ENCODE data around the gene STAM2. TPM values are rescaled to one million over a fixed set of nuclear protein-coding genes. Genes with fewer than 3 reads are reported as not detected.

STAM2 gene
- total and polyA plus RNA-seq, 2 of the 13 experiments (the other 11 are each of a cell fraction or from before 2014, with no cell fraction given) = 14.7 to 24.1 TPM

DNA sequence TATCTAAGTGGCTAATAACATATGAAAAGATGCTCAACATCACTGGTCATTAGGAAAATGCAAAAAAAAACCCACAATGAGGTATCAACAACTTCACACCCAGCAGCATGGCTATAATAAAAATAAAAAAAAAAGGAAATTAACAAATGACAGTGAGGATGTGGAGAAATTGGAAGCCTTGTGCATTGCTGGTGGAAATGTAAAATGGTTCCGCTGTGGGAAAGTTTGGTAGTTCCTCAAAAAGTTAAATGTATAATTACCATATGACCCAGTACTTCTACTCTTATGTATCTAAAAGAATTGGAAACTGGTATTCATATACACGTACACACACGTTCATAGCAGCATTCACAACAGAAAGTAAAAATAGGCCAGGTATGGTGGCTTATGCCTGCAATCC lies 61.2 kb downstream of the STAM2 start:
- CTCF ChIA-PET (ENCODE audit: low intra/inter-chr PET ratio, low total read pairs) = no interaction called here
- intact Hi-C loops (cut with micrococcal nuclease; ENCODE audit: unreplicated experiment) = no loop called here
- in situ Hi-C loops (cut with HindIII; ENCODE audit: extremely low pct_ligation_motif_present, low pct_unique_long_range_greater_than_20kb) = no loop called here

More for the DNA sequence above, 61.2 kb downstream of the STAM2 start:
- Histone ChIP-seq H3K79me2 (ENCODE audit: insufficient read depth, low read length) (no peaks in the 10 kb centered on the region), H4K20me1 (ENCODE audit: insufficient read depth, low read length) (no peaks in the 10 kb centered on the region), H3K4me2 (ENCODE audit: low read depth, low read length) (no peak overlapping the region), H3K9me3 (ENCODE audit: low read length) (no peaks in the 10 kb centered on the region), H3K9ac (ENCODE audit: insufficient read depth, low read depth, low read length) (no peak overlapping the region), H3K36me3 (replicated peaks in 1 of 2; ENCODE audit: control insufficient read depth in 1 of 2, insufficient read depth in 2 of 2, low read length in 2 of 2) (no peaks in the 10 kb centered on the region), H3K27ac (ENCODE audit: extremely low read length, insufficient read depth, low read length) (no peak overlapping the region), H3K4me3 (replicated peaks in 1 of 3; ENCODE audit: insufficient read depth in 1 of 3, low read depth in 2 of 3, low read length in 3 of 3) (no peak overlapping the region), H2AFZ (ENCODE audit: low read length) (no peak overlapping the region), H3K4me1 (ENCODE audit: insufficient read depth, low read length) (no peaks in the 10 kb centered on the region), H3K27me3 (ENCODE audit: control insufficient read depth in 1 of 2, insufficient read depth in 2 of 2, low read length in 2 of 2) (no peaks in the 10 kb centered on the region)
- FAIRE-seq = no peak
- DNase-seq (ENCODE audit: low spot score) = no peak
- no TSS peak for BruUV-seq (replicated peaks)
- 93% methylated on average over 3 of the region's 3 CpGs for WGBS (ENCODE audit: low lambda C conversion rate)
- POLR2A ChIA-PET = no interaction called here
- TF ChIP-seq, protein P1, sequence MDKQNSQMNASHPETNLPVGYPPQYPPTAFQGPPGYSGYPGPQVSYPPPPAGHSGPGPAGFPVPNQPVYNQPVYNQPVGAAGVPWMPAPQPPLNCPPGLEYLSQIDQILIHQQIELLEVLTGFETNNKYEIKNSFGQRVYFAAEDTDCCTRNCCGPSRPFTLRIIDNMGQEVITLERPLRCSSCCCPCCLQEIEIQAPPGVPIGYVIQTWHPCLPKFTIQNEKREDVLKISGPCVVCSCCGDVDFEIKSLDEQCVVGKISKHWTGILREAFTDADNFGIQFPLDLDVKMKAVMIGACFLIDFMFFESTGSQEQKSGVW (CRISPR knock-in tag; IDR thresholded peaks at IDR 0.05; ENCODE audit: borderline replicate concordance) = no peak
- TF ChIP-seq, protein P2, sequence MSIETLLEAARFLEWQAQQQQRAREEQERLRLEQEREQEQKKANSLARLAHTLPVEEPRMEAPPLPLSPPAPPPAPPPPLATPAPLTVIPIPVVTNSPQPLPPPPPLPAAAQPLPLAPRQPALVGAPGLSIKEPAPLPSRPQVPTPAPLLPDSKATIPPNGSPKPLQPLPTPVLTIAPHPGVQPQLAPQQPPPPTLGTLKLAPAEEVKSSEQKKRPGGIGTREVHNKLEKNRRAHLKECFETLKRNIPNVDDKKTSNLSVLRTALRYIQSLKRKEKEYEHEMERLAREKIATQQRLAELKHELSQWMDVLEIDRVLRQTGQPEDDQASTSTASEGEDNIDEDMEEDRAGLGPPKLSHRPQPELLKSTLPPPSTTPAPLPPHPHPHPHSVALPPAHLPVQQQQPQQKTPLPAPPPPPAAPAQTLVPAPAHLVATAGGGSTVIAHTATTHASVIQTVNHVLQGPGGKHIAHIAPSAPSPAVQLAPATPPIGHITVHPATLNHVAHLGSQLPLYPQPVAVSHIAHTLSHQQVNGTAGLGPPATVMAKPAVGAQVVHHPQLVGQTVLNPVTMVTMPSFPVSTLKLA (IDR thresholded peaks at IDR 0.05) = no peak
- TF ChIP-seq ZNF256 (CRISPR knock-in tag; conservative IDR thresholded peaks at IDR 0.05) (no peak), ZNF761 (CRISPR knock-in tag; conservative IDR thresholded peaks at IDR 0.05) (no peak), DNMT1 (CRISPR knock-in tag; IDR thresholded peaks at IDR 0.05) (no peak), ZBTB7B (CRISPR knock-in tag; IDR thresholded peaks at IDR 0.05) (no peak), NCOR1 (IDR thresholded peaks at IDR 0.05; ENCODE audit: borderline replicate concordance, low read length) (no peak), ZMAT3 (CRISPR knock-in tag; conservative IDR thresholded peaks at IDR 0.05) (no peak), KMT2B (CRISPR knock-in tag; IDR thresholded peaks at IDR 0.05) (no peak)
- TF ChIP-seq, protein P3, sequence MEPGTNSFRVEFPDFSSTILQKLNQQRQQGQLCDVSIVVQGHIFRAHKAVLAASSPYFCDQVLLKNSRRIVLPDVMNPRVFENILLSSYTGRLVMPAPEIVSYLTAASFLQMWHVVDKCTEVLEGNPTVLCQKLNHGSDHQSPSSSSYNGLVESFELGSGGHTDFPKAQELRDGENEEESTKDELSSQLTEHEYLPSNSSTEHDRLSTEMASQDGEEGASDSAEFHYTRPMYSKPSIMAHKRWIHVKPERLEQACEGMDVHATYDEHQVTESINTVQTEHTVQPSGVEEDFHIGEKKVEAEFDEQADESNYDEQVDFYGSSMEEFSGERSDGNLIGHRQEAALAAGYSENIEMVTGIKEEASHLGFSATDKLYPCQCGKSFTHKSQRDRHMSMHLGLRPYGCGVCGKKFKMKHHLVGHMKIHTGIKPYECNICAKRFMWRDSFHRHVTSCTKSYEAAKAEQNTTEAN (CRISPR knock-in tag; conservative IDR thresholded peaks at IDR 0.05) = no peak
- no peak for ATAC-seq
